H1 (cell line): ENCODE results near the gene AIRE. TPM values are rescaled to one million over a fixed set of nuclear protein-coding genes. Genes with fewer than 3 reads are reported as not detected.

Source experiments
- CTCF ChIA-PET: fragments of 300-600 bp; sonication (Branson Sonifier 250); formaldehyde crosslinking; loops from one replicate; lab custom pipeline; 2021; ENCODE audit not compliant: partially characterized antibody; lab: Charles Lee
- POLR2A ChIA-PET: fragments of 300-600 bp; sonication (Branson Sonifier 250); formaldehyde crosslinking; loops from one replicate; lab custom pipeline; 2021; ENCODE audit warnings: inconsistent platforms; ENCODE audit not compliant: partially characterized antibody; lab: Charles Lee
- DNase-seq, 2 experiments: peaks; one replicate each; pipeline versions ENCODE4 v3.0.0 to v3.0.0-alpha.2; 2010 to 2022; ENCODE audit warnings: low spot score in 2 of 2, low read depth in 1 of 2, mixed read lengths in 1 of 2
- FAIRE-seq: peaks from 2 replicates; lab custom pipeline; 2011; peaks lifted over from hg19 to GRCh38; lab: Jason Lieb, UNC
- H2AFZ ChIP-seq: 2 replicates; pipeline ENCODE4 v1.8.1; 2012; ENCODE audit warnings: low read length, inconsistent platforms
- H2AK5ac ChIP-seq: 2 replicates; pipeline ENCODE4 v1.6.1; 2013; ENCODE audit warnings: low read depth, low read length
- H2BK120ac ChIP-seq: replicated peaks from 2 replicates; pipeline ENCODE3; 2013; ENCODE audit warnings: low read depth, low read length, inconsistent platforms
- H2BK12ac ChIP-seq: 2 replicates; pipeline ENCODE4 v1.6.1; 2013; ENCODE audit warnings: low read depth, low read length
- H2BK15ac ChIP-seq: 2 replicates; pipeline ENCODE4 v1.6.1; 2013; ENCODE audit warnings: low read length
- H2BK20ac ChIP-seq: 2 replicates; pipeline ENCODE4 v1.6.1; 2013; ENCODE audit warnings: low read length
- H2BK5ac ChIP-seq: 2 replicates; pipeline ENCODE4 v1.6.1; 2013; ENCODE audit warnings: low read depth, low read length
- H3K14ac ChIP-seq: 2 replicates; pipeline ENCODE4 v1.6.1; 2013; ENCODE audit warnings: inconsistent platforms; ENCODE audit not compliant: insufficient read length
- H3K18ac ChIP-seq: 2 replicates; pipeline ENCODE4 v1.6.1; 2013; ENCODE audit warnings: low read length; ENCODE audit errors: extremely low read depth
- H3K23ac ChIP-seq: 2 replicates; pipeline ENCODE4 v1.6.1; 2013; ENCODE audit warnings: inconsistent platforms; ENCODE audit not compliant: insufficient read length
- H3K23me2 ChIP-seq: 2 replicates; pipeline ENCODE4 v1.6.1; 2013; ENCODE audit warnings: low read depth, low read length
- H3K27ac ChIP-seq: 2 replicates; pipeline ENCODE4 v1.6.1; 2011; ENCODE audit warnings: low read depth, low read length, inconsistent platforms
- H3K27me3 ChIP-seq, 4 experiments: replicated peaks in 1 of 4; 1 replicate in 1 of 4; 2 replicates in 3 of 4; pipeline versions ENCODE4 v1.6.1 to v1.8.1; 2011 to 2013; ENCODE audit warnings: low read length in 3 of 4, mild to moderate bottlenecking in 3 of 4, inconsistent platforms in 2 of 4, mixed read lengths in 2 of 4, moderate library complexity in 1 of 4; ENCODE audit not compliant: control insufficient read depth in 3 of 4, insufficient read depth in 3 of 4; ENCODE audit errors: extremely low read depth in 1 of 4
- H3K36me3 ChIP-seq, 4 experiments: 2 replicates each; pipeline versions ENCODE4 v1.6.1 to v1.8.1; 2011 to 2013; ENCODE audit warnings: mild to moderate bottlenecking in 4 of 4, low read length in 3 of 4, moderate library complexity in 2 of 4, control low read depth in 1 of 4, inconsistent platforms in 1 of 4; ENCODE audit not compliant: insufficient read depth in 4 of 4, control insufficient read depth in 2 of 4
- H3K4ac ChIP-seq: replicated peaks from 2 replicates; pipeline ENCODE3; 2013; ENCODE audit warnings: low read length, low read depth, mixed read lengths, inconsistent platforms; ENCODE audit not compliant: insufficient read length
- H3K4me1 ChIP-seq, 4 experiments: replicated peaks in 1 of 4; 1 replicate in 1 of 4; 2 replicates in 3 of 4; pipeline versions ENCODE4 v1.6.1 to v1.8.1; 2011 to 2013; ENCODE audit warnings: low read length in 3 of 4, inconsistent platforms in 2 of 4, mixed read lengths in 1 of 4; ENCODE audit not compliant: insufficient read depth in 4 of 4, control insufficient read depth in 3 of 4
- H3K4me2 ChIP-seq, 2 experiments: 2 replicates each; pipeline versions ENCODE4 v1.6.1 to v1.8.1; 2011 to 2013; ENCODE audit warnings: low read depth in 2 of 2, low read length in 2 of 2, control low read depth in 1 of 2, inconsistent platforms in 1 of 2, mild to moderate bottlenecking in 1 of 2; ENCODE audit not compliant: insufficient read depth in 1 of 2
- H3K4me3 ChIP-seq, 4 experiments: fragments of 200-600, 300-600 bp in 1 of 4; sonication (generic), shearing (Covaris generic), sonication (Bioruptor Twin) in 1 of 4; 2 replicates each; pipeline versions ENCODE4 v1.5.1 to v1.8.1; 2011 to 2016; ENCODE audit warnings: low read length in 4 of 4, low read depth in 3 of 4, control low read depth in 2 of 4, inconsistent platforms in 2 of 4, mild to moderate bottlenecking in 2 of 4, mixed read lengths in 1 of 4, moderate library complexity in 1 of 4; ENCODE audit not compliant: insufficient read depth in 2 of 4; ENCODE audit errors: extremely low read depth in 1 of 4
- H3K56ac ChIP-seq: replicated peaks from 2 replicates; pipeline ENCODE3; 2013; ENCODE audit warnings: low read depth, mild to moderate bottlenecking, mixed read lengths, low read length, inconsistent platforms; ENCODE audit not compliant: insufficient read length
- H3K79me1 ChIP-seq: 2 replicates; pipeline ENCODE4 v1.6.1; 2013; ENCODE audit warnings: low read depth, low read length, control low read depth
- H3K79me2 ChIP-seq, 2 experiments: 2 replicates each; pipeline versions ENCODE4 v1.6.1 to v1.8.1; 2012 to 2013; ENCODE audit warnings: low read length in 2 of 2, mild to moderate bottlenecking in 2 of 2, inconsistent platforms in 1 of 2; ENCODE audit not compliant: insufficient read depth in 2 of 2, control insufficient read depth in 1 of 2
- H3K9ac ChIP-seq, 4 experiments: replicated peaks in 1 of 4; 1 replicate in 1 of 4; 2 replicates in 3 of 4; pipeline versions ENCODE4 v1.6.1 to v1.8.1; 2011 to 2013; ENCODE audit warnings: low read depth in 3 of 4, low read length in 3 of 4, control low read depth in 2 of 4, mild to moderate bottlenecking in 2 of 4, moderate library complexity in 2 of 4, inconsistent platforms in 1 of 4; ENCODE audit errors: extremely low read depth in 1 of 4
- H3K9me3 ChIP-seq, 2 experiments: 2 replicates each; pipeline versions ENCODE4 v1.6.1 to v1.8.1; 2012 to 2013; ENCODE audit warnings: mild to moderate bottlenecking in 2 of 2, moderate library complexity in 2 of 2, control low read depth in 1 of 2, inconsistent platforms in 1 of 2, low read depth in 1 of 2, low read length in 1 of 2, mixed read lengths in 1 of 2; ENCODE audit not compliant: insufficient read depth in 2 of 2
- H4K20me1 ChIP-seq, 2 experiments: replicated peaks in 1 of 2; 2 replicates each; pipeline versions ENCODE3 to v1.8.1; 2011 to 2013; ENCODE audit warnings: inconsistent platforms in 2 of 2, low read length in 2 of 2, mild to moderate bottlenecking in 1 of 2; ENCODE audit not compliant: insufficient read depth in 2 of 2, control insufficient read depth in 1 of 2
- H4K5ac ChIP-seq: 2 replicates; pipeline ENCODE4 v1.6.1; 2013; ENCODE audit warnings: low read length, low read depth, mixed read lengths, inconsistent platforms; ENCODE audit not compliant: insufficient read length
- H4K8ac ChIP-seq: 2 replicates; pipeline ENCODE4 v1.8.0; 2013; ENCODE audit warnings: mild to moderate bottlenecking, moderate library complexity, low read length, inconsistent platforms; ENCODE audit not compliant: insufficient read depth; ENCODE audit errors: extremely low read depth
- H4K91ac ChIP-seq: replicated peaks from 2 replicates; pipeline ENCODE3; 2013; ENCODE audit warnings: low read length, mixed read lengths, inconsistent platforms; ENCODE audit not compliant: insufficient read length
- CBX8 ChIP-seq: fragments of 300-800, 300-1000 bp; sonication (generic); IDR thresholded peaks from 2 replicates; pipeline ENCODE4 v1.7.1; 2016; ENCODE audit warnings: low read depth, low read length, borderline replicate concordance
- EGR1 ChIP-seq: IDR thresholded peaks from 2 replicates; pipeline ENCODE4 v1.6.1; 2011; ENCODE audit warnings: low read depth, low read length, borderline replicate concordance
- NANOG ChIP-seq: IDR thresholded peaks from 2 replicates; pipeline ENCODE4 v1.6.1; 2011; ENCODE audit warnings: low read length, low read depth, mild to moderate bottlenecking, inconsistent platforms; ENCODE audit not compliant: insufficient read depth, poor library complexity, severe bottlenecking
- RAD21 ChIP-seq, 2 experiments: IDR thresholded peaks in 1 of 2; conservative IDR thresholded peaks in 1 of 2; 2 replicates each; pipeline ENCODE4 v1.6.1; 2011; ENCODE audit warnings: low read depth in 2 of 2, low read length in 2 of 2, improper control_type of control experiment in 1 of 2, inconsistent platforms in 1 of 2, mild to moderate bottlenecking in 1 of 2, moderate library complexity in 1 of 2
- TBP ChIP-seq: IDR thresholded peaks from 2 replicates; pipeline ENCODE4 v1.6.1; 2011; ENCODE audit warnings: low read depth, low read length, improper control_type of control experiment
- whole genome bisulfite sequencing, 2 experiments: shearing (Covaris generic) in 1 of 2; methylation state at CpG; one replicate each; pipeline versions ENCODE4 v1.1.6 to v1.1.7; 2013 to 2015; ENCODE audit warnings: low lambda C conversion rate in 2 of 2, mixed read lengths in 2 of 2, inconsistent platforms in 1 of 2, low coverage in 1 of 2, missing lambda C conversion rate in 1 of 2; ENCODE audit not compliant: insufficient replicate concordance in 2 of 2, insufficient coverage in 1 of 2, insufficient read length in 1 of 2; ENCODE audit errors: extremely low coverage in 1 of 2, missing lambda C conversion rate in 1 of 2; 5-methylcytosine and 5-hydroxymethylcytosine counted together
- polyA plus RNA-seq, 7 experiments: library from polyadenylated mRNA; depleted of rRNA in 3 of 7; stranded (reverse) in 5 of 7; unstranded in 2 of 7; fragments of >200 nt in 5 of 7; fragments of 200-250 nt in 2 of 7; gene quantifications; 1 replicate in 5 of 7; 2 replicates in 1 of 7; 4 replicates in 1 of 7; pipeline versions ENCODE4 v1.2.1 to v1.2.3, GENCODE V29; 2011 to 2013; ENCODE audit warnings: missing spikeins in 2 of 7, mixed read lengths in 2 of 7
- total RNA-seq: library from RNA; stranded (reverse); fragmentation: NEBNext Ultra II Directional; extraction: Animal tissue kit (Norgen Biotek cat#: 25700); gene quantifications from 2 replicates; pipeline ENCODE4 v1.2.1, GENCODE V29; 2021

AIRE gene
- total and polyA plus RNA-seq, 2 of the 8 experiments (the other 6 are each of a cell fraction or from before 2014, with no cell fraction given) = 0.09 TPM; not detected in 1

- Histone ChIP-seq H4K8ac (0 out of 2 replicates have a peak overlapping the region, but pooled peaks have one; percentile 14), H2AFZ (no peak overlapping the region), H3K23ac (no peak overlapping the region), H4K5ac (no peak overlapping the region), H3K4ac (no peak overlapping the region), H3K9me3 (no peaks in the 10 kb centered on the region), H3K36me3 (peaks cover 0 to 38% (median 1%) of the 10 kb centered on the region in 4 experiments; a peak in 2 of 8 replicates)
- TF ChIP-seq EGR1 = no peak
- TF ChIP-seq CBX8 = no peak
- no peak for TF ChIP-seq RAD21 (IDR thresholded peaks at IDR 0.05 in 1 of 2, conservative IDR thresholded peaks at IDR 0.05 in 1 of 2; ENCODE audit: low read depth in 2 of 2, low read length in 2 of 2)
- no peak for TF ChIP-seq NANOG
- TF ChIP-seq TBP = no peak
- TF ChIP-seq, all 59 proteins: peak for 0
- CTCF ChIA-PET = no interaction called here
- H3K4me1 ChIP-seq = no peaks in the 10 kb centered on the region
- no peak overlapping the region for H3K9ac ChIP-seq
- no peak for FAIRE-seq
- no peak for DNase-seq
- no peak overlapping the region for H2BK15ac ChIP-seq
- 92% methylated on average over 31 of the region's 37 CpGs; no CpG with 5 or more reads in 1 of the 2 experiments for WGBS, 2 experiments
- no peak overlapping the region for H3K18ac ChIP-seq
- no peaks in the 10 kb centered on the region for H3K79me2 ChIP-seq
- no peak overlapping the region for H2BK12ac ChIP-seq
- no peak overlapping the region for H2BK20ac ChIP-seq
- POLR2A ChIA-PET = interaction anchor here (1.5 to 1.7 kb wide), 2 partner anchors 9 to 14 kb away, joined by 4 to 8 read pairs; no protein-coding TSS in a partner anchor
- H3K27ac ChIP-seq = no peak overlapping the region
- H2BK5ac ChIP-seq = no peak overlapping the region
- H2BK120ac ChIP-seq = no peak overlapping the region
- H3K23me2 ChIP-seq = no peaks in the 10 kb centered on the region
- no peak overlapping the region for H3K4me3 ChIP-seq
- H3K27me3 ChIP-seq = no peaks in the 10 kb centered on the region
- no peak overlapping the region for H4K91ac ChIP-seq
- H3K4me2 ChIP-seq = no peak overlapping the region
- no peaks in the 10 kb centered on the region for H3K79me1 ChIP-seq
- no peak overlapping the region for H3K14ac ChIP-seq
- peaks cover 0 to 2% of the 10 kb centered on the region in 2 experiments for H4K20me1 ChIP-seq
- no peak overlapping the region for H2AK5ac ChIP-seq
- H3K56ac ChIP-seq = no peak overlapping the region
These were observed 38.6 kb downstream of the AIRE start for GRCh38 chr21:44324106-44324853.
